HL-60 (cell line): ENCODE results near the gene PTPRQ.

Experiments
- CTCF ChIP-seq: IDR thresholded peaks from one replicate; pipeline ENCODE4 v1.5.1; 2011; ENCODE audit warnings: low read length, control low read depth, inconsistent platforms; ENCODE audit not compliant: insufficient read depth
- REST ChIP-seq: IDR thresholded peaks from 2 replicates; pipeline ENCODE4 v1.6.1; 2012; ENCODE audit warnings: low read depth; ENCODE audit not compliant: insufficient replicate concordance

GRCh38 chr12:80589077-80589476, 145.0 kb downstream of the PTPRQ start:
- no peak for TF ChIP-seq REST
- no peak for TF ChIP-seq CTCF
